ENCODE data around the gene MAST4. TPM values are rescaled to one million over a fixed set of nuclear protein-coding genes. Genes with fewer than 3 reads are reported as not detected.

MAST4 gene
- total and polyA plus RNA-seq, 2 of the 8 experiments (the other 6 are each of a cell fraction or from before 2014, with no cell fraction given): 1.5 to 2.6 TPM

GRCh38 chr5:66553916-66554575 is 42.1 kb upstream of the MAST4 start:
- CTCF ChIA-PET (ENCODE audit: partially characterized antibody): interaction anchor here (1.4 kb wide), 1 partner anchor 248 kb away, joined by 4 read pairs; no protein-coding TSS in a partner anchor
- H3K4me2 ChIP-seq (ENCODE audit: insufficient read depth in 1 of 2, low read depth in 2 of 2, low read length in 2 of 2): no peak overlapping the region
- no peak overlapping the region for H3K9ac ChIP-seq (replicated peaks in 1 of 4; ENCODE audit: extremely low read depth in 1 of 4, low read depth in 3 of 4, low read length in 3 of 4)
- no peak overlapping the region for H3K56ac ChIP-seq (replicated peaks; ENCODE audit: insufficient read length, low read depth, low read length)
- H4K91ac ChIP-seq (replicated peaks; ENCODE audit: insufficient read length, low read length): no peak overlapping the region
- no peak overlapping the region for H2BK15ac ChIP-seq (ENCODE audit: low read length)
- 79% methylated on average over 6 of the region's 6 CpGs; no CpG with 5 or more reads in 1 of the 2 experiments for WGBS, 2 experiments (ENCODE audit: extremely low coverage in 1 of 2, insufficient coverage in 1 of 2, insufficient read length in 1 of 2, insufficient replicate concordance in 2 of 2, low coverage in 1 of 2, low lambda C conversion rate in 2 of 2, missing lambda C conversion rate in 1 of 2)
- no peaks in the 10 kb centered on the region for H3K23me2 ChIP-seq (ENCODE audit: low read depth, low read length)
- H4K5ac ChIP-seq (ENCODE audit: insufficient read length, low read depth, low read length): no peak overlapping the region
- no peak overlapping the region for H2BK12ac ChIP-seq (ENCODE audit: low read depth, low read length)
- no peaks in the 10 kb centered on the region for H3K79me2 ChIP-seq (ENCODE audit: control insufficient read depth in 1 of 2, insufficient read depth in 2 of 2, low read length in 2 of 2)
- no peaks in the 10 kb centered on the region for H4K20me1 ChIP-seq (replicated peaks in 1 of 2; ENCODE audit: control insufficient read depth in 1 of 2, insufficient read depth in 2 of 2, low read length in 2 of 2)
- no peaks in the 10 kb centered on the region for H3K4me1 ChIP-seq (replicated peaks in 1 of 4; ENCODE audit: control insufficient read depth in 3 of 4, insufficient read depth in 4 of 4, low read length in 3 of 4)
- no peaks in the 10 kb centered on the region for H3K27me3 ChIP-seq (replicated peaks in 1 of 4; ENCODE audit: control insufficient read depth in 3 of 4, extremely low read depth in 1 of 4, insufficient read depth in 3 of 4, low read length in 3 of 4)
- no peak overlapping the region for H3K18ac ChIP-seq (ENCODE audit: extremely low read depth, low read length)
- H2BK5ac ChIP-seq (ENCODE audit: low read depth, low read length): no peak overlapping the region
- H3K27ac ChIP-seq (ENCODE audit: low read depth, low read length): no peak overlapping the region
- POLR2A ChIA-PET (ENCODE audit: partially characterized antibody): no interaction called here
- H3K4me3 ChIP-seq (ENCODE audit: extremely low read depth in 1 of 4, insufficient read depth in 2 of 4, low read depth in 3 of 4, low read length in 4 of 4): no peak overlapping the region
- H3K4ac ChIP-seq (replicated peaks; ENCODE audit: insufficient read length, low read depth, low read length): no peak overlapping the region
- FAIRE-seq: no peak
- no peak overlapping the region for H3K14ac ChIP-seq (ENCODE audit: insufficient read length)
- no peak for DNase-seq (ENCODE audit: low read depth in 1 of 2, low spot score in 2 of 2)
- no peaks in the 10 kb centered on the region for H3K36me3 ChIP-seq (ENCODE audit: control insufficient read depth in 2 of 4, insufficient read depth in 4 of 4, low read length in 3 of 4)
- no peak overlapping the region for H2BK20ac ChIP-seq (ENCODE audit: low read length)
- H3K79me1 ChIP-seq (ENCODE audit: low read depth, low read length): no peaks in the 10 kb centered on the region
- no peak overlapping the region for H2BK120ac ChIP-seq (replicated peaks; ENCODE audit: low read depth, low read length)
- no peak overlapping the region for H3K23ac ChIP-seq (ENCODE audit: insufficient read length)
- no peak overlapping the region for H2AK5ac ChIP-seq (ENCODE audit: low read depth, low read length)
- peaks cover 0 to 3% of the 10 kb centered on the region in 2 experiments; a peak in 1 of 4 replicates for H3K9me3 ChIP-seq (ENCODE audit: insufficient read depth in 2 of 2, low read depth in 1 of 2, low read length in 1 of 2)
- H2AFZ ChIP-seq (ENCODE audit: low read length): peak overlapping the region; percentile 52; the same call in 1 of the 2 replicates
- H4K8ac ChIP-seq (ENCODE audit: extremely low read depth, insufficient read depth, low read length): no peak overlapping the region
- TF ChIP-seq SP4 (IDR thresholded peaks at IDR 0.05; ENCODE audit: low read length) (no peak), TBP (IDR thresholded peaks at IDR 0.05; ENCODE audit: low read depth, low read length) (no peak), RNF2 (IDR thresholded peaks at IDR 0.05; ENCODE audit: borderline replicate concordance, low read depth, low read length, missing control alignments, poor library complexity, severe bottlenecking) (no peak), USF2 (IDR thresholded peaks at IDR 0.05; ENCODE audit: low read length) (no peak), NRF1 (IDR thresholded peaks at IDR 0.05; ENCODE audit: low read depth, low read length) (no peak), TAF1 (IDR thresholded peaks at IDR 0.05; ENCODE audit: low read depth, low read length) (no peak), CREB1 (IDR thresholded peaks at IDR 0.05) (no peak), HDAC6 (IDR thresholded peaks at IDR 0.05; ENCODE audit: low read depth, low read length) (no peak), KDM5A (IDR thresholded peaks at IDR 0.05; ENCODE audit: low read length) (no peak), MAX (IDR thresholded peaks at IDR 0.05) (no peak), MAFK (IDR thresholded peaks at IDR 0.05; ENCODE audit: low read depth, low read length) (no peak), RXRA (IDR thresholded peaks at IDR 0.05; ENCODE audit: insufficient read depth, low read depth, low read length) (no peak), POU5F1 (IDR thresholded peaks at IDR 0.05; ENCODE audit: low read depth, low read length) (no peak)

Measured in H1 (cell line).